Epithelial cell of esophagus (primary cell): ENCODE results near the gene EFS.
A peak's percentile ranks its signal among the peaks of the same experiment; 100 is the strongest.

Experiments
- DNase-seq: peaks from one replicate; pipeline ENCODE4 v3.0.0; 2010; ENCODE audit warnings: low read depth
- H3K4me3 ChIP-seq: 2 replicates; pipeline ENCODE4 v1.5.1; 2011; ENCODE audit warnings: mild to moderate bottlenecking, low read length, control low read depth
- CTCF ChIP-seq: IDR thresholded peaks from 2 replicates; pipeline ENCODE4 v1.5.1; 2011; ENCODE audit warnings: low read depth, mild to moderate bottlenecking, low read length, control low read depth, inconsistent platforms; ENCODE audit not compliant: insufficient read depth; ENCODE audit errors: missing control alignments

Gene EFS

GRCh38 chr14:23307687-23308644 lies 57.0 kb downstream of the EFS start:
- H3K4me3 ChIP-seq, result peak overlapping the region; percentile 90
- no peak for TF ChIP-seq CTCF
- peak; percentile 92 for DNase-seq

GRCh38 chr14:23307146-23307530 lies 57.8 kb downstream of the EFS start:
- DNase-seq, result peak; percentile 30
- H3K4me3 ChIP-seq, result peak overlapping the region; percentile 90
- TF ChIP-seq CTCF, result no peak

- peak within 1 kb of the TSS; percentile 90 for H3K4me3 ChIP-seq
- DNase-seq, result peak; percentile 92
- no peak for TF ChIP-seq CTCF
Observed at GRCh38 chr14:23306412-23307145, 58.4 kb downstream of the EFS start, which contains the start of gene BCL2L2. Gene BCL2L2 (plus strand): TSS chr14:23306833. CDS start chr14:23307768, 935 bp downstream.
